IMR-90 (cell line): ENCODE results near the gene SYCE3. TPM values are rescaled to one million over a fixed set of nuclear protein-coding genes. Genes with fewer than 3 reads are reported as not detected.

Source experiments
- ATAC-seq: fragments of 200-7000 bp; cut with Tn5 transposase; 2 replicates; pipeline ENCODE4 v1.9.1; 2020; ENCODE audit warnings: low read depth, mild to moderate bottlenecking, moderate library complexity
- BruUV-seq: library from RNA; stranded (reverse); fragments of 400-500 nt; replicated peaks from 2 replicates; lab custom pipeline; 2021; lab: Mats Ljungman, UMichigan
- CTCF ChIA-PET: fragments of 300-600 bp; formaldehyde crosslinking; extraction: SDS; loops from one replicate; lab custom pipeline; 2021; ENCODE audit warnings: antibody characterized with exemption; lab: Yijun Ruan, JAX
- POLR2A ChIA-PET: fragments of 300-600 bp; sonication (Branson Sonifier 250); formaldehyde crosslinking; loops from one replicate; lab custom pipeline; 2022; ENCODE audit warnings: antibody characterized with exemption; ENCODE audit not compliant: unreplicated experiment; lab: Charles Lee
- DNase-seq: peaks from one replicate; pipeline ENCODE4 v3.0.0; 2013
- H2AFZ ChIP-seq: replicated peaks from 2 replicates; pipeline ENCODE3; 2013; ENCODE audit warnings: low read length, mild to moderate bottlenecking; ENCODE audit not compliant: poor library complexity
- H2AK5ac ChIP-seq: 2 replicates; pipeline ENCODE4 v1.6.1; 2013; ENCODE audit warnings: low read depth, low read length, inconsistent platforms
- H2AK9ac ChIP-seq: replicated peaks from 2 replicates; pipeline ENCODE3; 2013; ENCODE audit warnings: mild to moderate bottlenecking, low read depth, low read length, moderate library complexity; ENCODE audit not compliant: poor library complexity
- H2BK120ac ChIP-seq: 2 replicates; pipeline ENCODE4 v1.6.1; 2013; ENCODE audit warnings: low read depth, low read length, inconsistent platforms
- H2BK15ac ChIP-seq: 3 replicates; pipeline ENCODE4 v1.6.1; 2013; ENCODE audit warnings: low read depth, low read length, inconsistent platforms
- H2BK20ac ChIP-seq: 2 replicates; pipeline ENCODE4 v1.6.1; 2013; ENCODE audit warnings: low read depth, mild to moderate bottlenecking, inconsistent platforms, low read length, moderate library complexity
- H2BK5ac ChIP-seq: 2 replicates; pipeline ENCODE4 v1.6.1; 2013; ENCODE audit warnings: mild to moderate bottlenecking, low read depth, low read length, inconsistent platforms; ENCODE audit not compliant: poor library complexity, severe bottlenecking
- H3K14ac ChIP-seq: replicated peaks from 2 replicates; pipeline ENCODE4 v1.6.1; 2013; ENCODE audit warnings: low read depth, low read length, inconsistent platforms
- H3K18ac ChIP-seq: 2 replicates; pipeline ENCODE4 v1.6.1; 2013; ENCODE audit warnings: low read depth, low read length, control low read depth
- H3K23ac ChIP-seq: 2 replicates; pipeline ENCODE4 v1.6.1; 2013; ENCODE audit warnings: low read depth, low read length, inconsistent platforms
- H3K27ac ChIP-seq: 2 replicates; pipeline ENCODE4 v1.5.1; 2013; ENCODE audit warnings: mild to moderate bottlenecking, control low read depth, low read length; ENCODE audit not compliant: insufficient read depth
- H3K27me3 ChIP-seq: 2 replicates; pipeline ENCODE4 v1.6.1; 2013; ENCODE audit warnings: low read length; ENCODE audit not compliant: control insufficient read depth, insufficient read depth
- H3K36me3 ChIP-seq: 2 replicates; pipeline ENCODE4 v1.6.1; 2013; ENCODE audit warnings: low read length, mixed read lengths; ENCODE audit not compliant: control insufficient read depth, insufficient read depth
- H3K4ac ChIP-seq: 2 replicates; pipeline ENCODE4 v1.6.1; 2013; ENCODE audit warnings: low read depth, low read length, inconsistent platforms
- H3K4me1 ChIP-seq: 2 replicates; pipeline ENCODE4 v1.6.1; 2013; ENCODE audit warnings: low read length, mixed read lengths; ENCODE audit not compliant: control insufficient read depth, insufficient read depth
- H3K4me2 ChIP-seq: 2 replicates; pipeline ENCODE4 v1.6.1; 2013; ENCODE audit warnings: low read depth, mild to moderate bottlenecking, control low read depth, low read length, moderate library complexity
- H3K4me3 ChIP-seq: 2 replicates; pipeline ENCODE4 v1.5.1; 2013; ENCODE audit warnings: low read depth, mild to moderate bottlenecking, control low read depth, low read length, moderate library complexity; ENCODE audit not compliant: insufficient read depth
- H3K56ac ChIP-seq: 2 replicates; pipeline ENCODE4 v1.6.1; 2013; ENCODE audit warnings: low read length, inconsistent platforms; ENCODE audit not compliant: insufficient read depth; ENCODE audit errors: extremely low read depth
- H3K79me1 ChIP-seq, 2 experiments: 2 replicates each; pipeline ENCODE4 v1.6.1; 2013; ENCODE audit warnings: low read length in 2 of 2, inconsistent platforms in 1 of 2, low read depth in 1 of 2
- H3K9ac ChIP-seq: 2 replicates; pipeline ENCODE4 v1.6.1; 2013; ENCODE audit warnings: low read depth, low read length, control low read depth
- H3K9me1 ChIP-seq: 2 replicates; pipeline ENCODE4 v1.6.1; 2013; ENCODE audit warnings: low read length, inconsistent platforms; ENCODE audit not compliant: insufficient read depth
- H3K9me3 ChIP-seq: 2 replicates; pipeline ENCODE4 v1.6.1; 2013; ENCODE audit warnings: low read length; ENCODE audit not compliant: control insufficient read depth, insufficient read depth
- H4K20me1 ChIP-seq: 2 replicates; pipeline ENCODE4 v1.6.1; 2013; ENCODE audit warnings: low read length, inconsistent platforms; ENCODE audit not compliant: insufficient read depth
- H4K5ac ChIP-seq: 2 replicates; pipeline ENCODE4 v1.6.1; 2013; ENCODE audit warnings: mild to moderate bottlenecking, low read depth, low read length, control low read depth
- H4K8ac ChIP-seq, 2 experiments: 2 replicates each; pipeline ENCODE4 v1.6.1; 2013; ENCODE audit warnings: low read depth in 2 of 2, low read length in 2 of 2, control low read depth in 1 of 2, inconsistent platforms in 1 of 2
- H4K91ac ChIP-seq: 2 replicates; pipeline ENCODE4 v1.6.1; 2013; ENCODE audit warnings: low read depth, low read length, inconsistent platforms; ENCODE audit not compliant: insufficient read depth
- BHLHE40 ChIP-seq: fragments of 150-350 bp; IDR thresholded peaks from 2 replicates; pipeline ENCODE4 v1.6.1; 2016; ENCODE audit warnings: mild to moderate bottlenecking, low read depth, low read length
- CHD1 ChIP-seq: IDR thresholded peaks from 2 replicates; pipeline ENCODE4 v1.6.1; 2012; ENCODE audit warnings: low read depth, low read length, improper control_type of control experiment
- CTCF ChIP-seq: conservative IDR thresholded peaks from 2 replicates; pipeline ENCODE4 v1.5.1; 2012; ENCODE audit warnings: mild to moderate bottlenecking, low read depth, low read length, improper control_type of control experiment
- MAFK ChIP-seq: IDR thresholded peaks from 2 replicates; pipeline ENCODE4 v1.6.1; 2012; ENCODE audit warnings: low read depth, low read length, improper control_type of control experiment
- MAZ ChIP-seq: IDR thresholded peaks from 2 replicates; pipeline ENCODE4 v1.6.1; 2012; ENCODE audit warnings: low read depth, mild to moderate bottlenecking, low read length, improper control_type of control experiment, moderate library complexity, borderline replicate concordance
- MXI1 ChIP-seq: IDR thresholded peaks from 2 replicates; pipeline ENCODE4 v1.6.1; 2012; ENCODE audit warnings: low read depth, mild to moderate bottlenecking, low read length, moderate library complexity, borderline replicate concordance
- NFE2L2 ChIP-seq: fragments of 150-350 bp; IDR thresholded peaks from 2 replicates; pipeline ENCODE4 v1.6.1; 2016; ENCODE audit warnings: low read depth, mild to moderate bottlenecking, low read length
- POLR2A ChIP-seq: IDR thresholded peaks from 2 replicates; pipeline ENCODE4 v1.6.1; 2012; ENCODE audit warnings: mild to moderate bottlenecking, low read depth, low read length
- RAD21 ChIP-seq: IDR thresholded peaks from 2 replicates; pipeline ENCODE4 v1.6.1; 2012; ENCODE audit warnings: low read length, improper control_type of control experiment
- RCOR1 ChIP-seq: IDR thresholded peaks from 2 replicates; pipeline ENCODE4 v1.6.1; 2012; ENCODE audit warnings: mild to moderate bottlenecking, low read length, improper control_type of control experiment; ENCODE audit not compliant: insufficient replicate concordance
- RFX5 ChIP-seq: IDR thresholded peaks from 2 replicates; pipeline ENCODE4 v1.8.0; 2012; ENCODE audit warnings: low read depth, mild to moderate bottlenecking, low read length, moderate library complexity
- SMC3 ChIP-seq: fragments of 150-350 bp; IDR thresholded peaks from 2 replicates; pipeline ENCODE4 v1.6.1; 2016; ENCODE audit warnings: low read depth, mild to moderate bottlenecking, antibody characterized with exemption, low read length, moderate library complexity
- USF2 ChIP-seq: fragments of 150-350 bp; IDR thresholded peaks from 2 replicates; pipeline ENCODE4 v1.6.1; 2017; ENCODE audit warnings: mild to moderate bottlenecking, antibody characterized with exemption, low read length, low read depth
- WGBS, 2 experiments: methylation state at CpG; one replicate each; pipeline versions ENCODE4 v1.1.5 to v1.1.7; 2013; ENCODE audit warnings: missing lambda C conversion rate in 2 of 2; ENCODE audit not compliant: insufficient read length in 1 of 2; ENCODE audit errors: extremely low coverage in 2 of 2; 5-methylcytosine and 5-hydroxymethylcytosine counted together
- dilution Hi-C: fragments of 300-500 bp; cut with HindIII; formaldehyde crosslinking; loops from one replicate; pipeline ENCODE4 v1.14.3; 2018; ENCODE audit warnings: low sequenced_read_pairs; ENCODE audit not compliant: unreplicated experiment
- in situ Hi-C: fragments of 300-500 bp; cut with MboI; formaldehyde crosslinking; loops from 3 replicates; pipeline ENCODE4 v1.14.3; 2019; ENCODE audit warnings: low sequenced_read_pairs, inconsistent platforms, mixed read lengths
- intact Hi-C: fragments of 100-400 bp; cut with micrococcal nuclease; formaldehyde crosslinking; loops from 2 replicates; pipeline ENCODE4 v1.10.0; 2022
- polyA plus RNA-seq, 3 experiments: library from polyadenylated mRNA; depleted of rRNA; stranded (reverse); fragments of >200 nt; gene quantifications; 2 replicates each; pipeline ENCODE4 v1.2.3, GENCODE V29; 2012; ENCODE audit warnings: low replicate concordance in 1 of 3
- total RNA-seq: library from RNA; depleted of rRNA; stranded (reverse); fragments of >200 nt; gene quantifications from 2 replicates; pipeline ENCODE4 v1.2.3, GENCODE V29; 2012
- TF ChIP-seq, protein P1 (sequence below): fragments of 150-350 bp; IDR thresholded peaks from 2 replicates; pipeline ENCODE4 v1.6.1; 2016; ENCODE audit warnings: low read depth, mild to moderate bottlenecking, low read length, moderate library complexity, borderline replicate concordance

SYCE3 gene
- total and polyA plus RNA-seq, 2 of the 4 experiments (the other 2 are of a cell fraction): not detected

DNA sequence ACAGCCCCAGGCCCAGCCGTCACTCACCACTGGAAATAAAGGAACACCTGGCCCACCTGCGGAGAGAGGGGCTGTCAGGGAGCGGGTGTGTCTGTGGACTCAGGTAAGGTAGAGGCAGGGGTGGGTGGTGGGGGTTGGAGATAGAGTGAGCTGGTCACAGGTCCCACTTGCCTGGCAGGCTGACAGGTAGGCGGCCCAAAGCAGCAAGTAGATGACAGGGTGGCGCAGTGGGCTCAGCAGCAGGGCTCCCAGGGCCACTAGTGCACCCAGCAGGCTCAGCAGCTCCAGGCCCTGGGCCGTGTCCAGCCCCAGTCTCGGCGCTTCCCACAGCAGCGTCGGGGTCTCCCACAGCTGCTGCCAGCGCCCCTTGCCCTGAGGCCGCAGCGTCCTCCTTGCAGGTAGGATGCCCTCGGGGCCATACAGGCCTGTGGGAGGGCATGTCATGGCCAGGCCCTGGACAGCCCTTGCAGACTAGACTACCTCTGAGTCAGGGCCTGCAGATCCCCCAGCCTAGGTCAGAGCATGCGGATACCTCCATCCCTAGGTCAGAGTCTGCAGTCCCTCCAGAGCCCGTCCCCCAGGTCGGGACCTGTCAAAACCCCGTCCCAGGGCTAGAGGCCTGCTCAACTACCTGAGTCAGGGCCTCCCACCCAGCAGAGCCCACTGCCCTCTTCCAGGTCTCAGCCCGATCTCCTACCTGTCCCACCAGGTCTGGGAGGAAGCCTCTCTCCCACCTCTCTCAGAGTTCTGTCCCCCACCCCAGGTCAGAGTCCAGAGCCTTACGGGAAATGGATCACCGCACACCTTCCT is 55.9 kb downstream of the SYCE3 start:
- intact Hi-C loops: no loop called here
- CTCF ChIA-PET: no interaction called here
- TF ChIP-seq USF2: no peak
- TF ChIP-seq MAZ: no peak
- no peak for TF ChIP-seq SMC3
- TF ChIP-seq POLR2A: no peak
- no peak for TF ChIP-seq CTCF
- no peak for TF ChIP-seq RFX5
- TF ChIP-seq BHLHE40: no peak
- TF ChIP-seq, protein P1, sequence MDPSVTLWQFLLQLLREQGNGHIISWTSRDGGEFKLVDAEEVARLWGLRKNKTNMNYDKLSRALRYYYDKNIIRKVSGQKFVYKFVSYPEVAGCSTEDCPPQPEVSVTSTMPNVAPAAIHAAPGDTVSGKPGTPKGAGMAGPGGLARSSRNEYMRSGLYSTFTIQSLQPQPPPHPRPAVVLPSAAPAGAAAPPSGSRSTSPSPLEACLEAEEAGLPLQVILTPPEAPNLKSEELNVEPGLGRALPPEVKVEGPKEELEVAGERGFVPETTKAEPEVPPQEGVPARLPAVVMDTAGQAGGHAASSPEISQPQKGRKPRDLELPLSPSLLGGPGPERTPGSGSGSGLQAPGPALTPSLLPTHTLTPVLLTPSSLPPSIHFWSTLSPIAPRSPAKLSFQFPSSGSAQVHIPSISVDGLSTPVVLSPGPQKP: no peak
- no peak for TF ChIP-seq CHD1
- TF ChIP-seq MAFK: no peak
- TF ChIP-seq MXI1: no peak
- TF ChIP-seq NFE2L2: no peak
- no peak for TF ChIP-seq RAD21
- no peak for TF ChIP-seq RCOR1

More for the DNA sequence above, 55.9 kb downstream of the SYCE3 start:
- H3K9me3 ChIP-seq: no peaks in the 10 kb centered on the region
- H3K27ac ChIP-seq: peak overlapping the region; percentile 95
- peak overlapping the region; percentile 100 for H3K4me3 ChIP-seq
- peak overlapping the region; percentile 87 for H3K4me2 ChIP-seq
- peak overlapping the region; percentile 0; the same call in 1 of the 3 replicates for H2BK15ac ChIP-seq
- no peaks in the 10 kb centered on the region for H3K9me1 ChIP-seq
- peaks cover 28% of the 10 kb centered on the region for H3K36me3 ChIP-seq
- in situ Hi-C loops (no loop called here), dilution Hi-C loops (no loop called here)
- H3K56ac ChIP-seq: peak overlapping the region; percentile 81
- peak overlapping the region; percentile 97 for H3K4ac ChIP-seq
- H3K79me1 ChIP-seq: peaks cover 8 to 49% of the 10 kb centered on the region in 2 experiments
- no peak for DNase-seq
- no peak overlapping the region for H2BK20ac ChIP-seq
- peak overlapping the region; percentile 98 for H4K5ac ChIP-seq
- POLR2A ChIA-PET: no interaction called here
- H2BK120ac ChIP-seq: peak overlapping the region; percentile 70
- WGBS, 2 experiments: 23% methylated on average over 9 of the region's 21 CpGs; no CpG with 5 or more reads in 1 of the 2 experiments
- H2BK5ac ChIP-seq: peak overlapping the region; percentile 88
- peaks cover 4% of the 10 kb centered on the region for H3K4me1 ChIP-seq
- H2AK9ac ChIP-seq: peak overlapping the region; percentile 100
- H2AFZ ChIP-seq: peak overlapping the region; percentile 99
- H4K8ac ChIP-seq: peak overlapping the region; percentile 80 to 90
- peak overlapping the region; percentile 98 for H3K9ac ChIP-seq
- H3K27me3 ChIP-seq: no peaks in the 10 kb centered on the region
- no peaks in the 10 kb centered on the region; the same call in 1 of the 2 replicates for H4K20me1 ChIP-seq
- peak overlapping the region; percentile 70 for H4K91ac ChIP-seq
- no peak; the same call in 1 of the 2 replicates for ATAC-seq
- peak overlapping the region; percentile 73 for H3K23ac ChIP-seq
- peak overlapping the region; percentile 81; the same call in 1 of the 2 replicates for H3K18ac ChIP-seq
- peak overlapping the region; percentile 87 for H3K14ac ChIP-seq
- peak overlapping the region; percentile 97 for H2AK5ac ChIP-seq
- BruUV-seq: no TSS peak
